K562 (cell line): ENCODE measurements around the gene SERPINB7. TPM values are rescaled to one million over a fixed set of nuclear protein-coding genes. Genes with fewer than 3 reads are reported as not detected.

Experiments used
- ATAC-seq: fragments of 200-7000 bp; cut with Tn5 transposase; 3 replicates; pipeline ENCODE4 v1.9.1; 2020; ENCODE audit warnings: moderate library complexity
- BruUV-seq: library from RNA; stranded (reverse); fragments of 400-500 nt; replicated peaks from 2 replicates; lab custom pipeline; 2021; lab: Mats Ljungman, UMichigan
- CTCF ChIA-PET: fragments of 300-600 bp; formaldehyde crosslinking; extraction: SDS; loops from one replicate; lab custom pipeline; 2021; ENCODE audit warnings: low intra/inter-chr PET ratio; lab: Yijun Ruan, JAX
- POLR2A ChIA-PET: fragments of 300-600, 350-650 bp; sonication (Branson Sonifier 250); formaldehyde crosslinking; extraction: SDS; loops from one replicate; lab custom pipeline; 2021; ENCODE audit warnings: antibody characterized with exemption, inconsistent platforms; lab: Yijun Ruan, JAX
- DNase-seq, 4 experiments: peaks; one replicate each; pipeline versions ENCODE4 v3.0.0 to v3.0.0-alpha.2; 2011 to 2018; ENCODE audit warnings: low spot score in 3 of 4, mixed read lengths in 3 of 4; ENCODE audit errors: extremely low read depth in 1 of 4
- FAIRE-seq: peaks from 2 replicates; lab custom pipeline; 2011; peaks lifted over from hg19 to GRCh38; lab: Jason Lieb, UNC
- H2AFZ ChIP-seq: 2 replicates; pipeline ENCODE4 v1.6.0; 2011; ENCODE audit warnings: low read depth, low read length, control low read depth, inconsistent platforms
- H3K27ac ChIP-seq: fragments of 200-600 bp; 3 replicates; pipeline ENCODE4 v1.8.0; 2011; ENCODE audit warnings: low read depth, mild to moderate bottlenecking, control low read depth, inconsistent platforms, low read length, moderate library complexity, mixed read lengths; ENCODE audit errors: extremely low read depth
- H3K27me3 ChIP-seq, 2 experiments: fragments of 300-600 bp in 1 of 2; 2 replicates in 1 of 2; 3 replicates in 1 of 2; pipeline versions ENCODE4 v1.6.0 to v1.8.0; 2011; ENCODE audit warnings: inconsistent platforms in 2 of 2, low read length in 2 of 2, mild to moderate bottlenecking in 1 of 2, mixed read lengths in 1 of 2, moderate library complexity in 1 of 2; ENCODE audit not compliant: control insufficient read depth in 2 of 2, insufficient read depth in 2 of 2
- H3K36me3 ChIP-seq: fragments of 300-600 bp; 3 replicates; pipeline ENCODE4 v1.8.0; 2011; ENCODE audit warnings: mild to moderate bottlenecking, low read length, inconsistent platforms; ENCODE audit not compliant: control insufficient read depth, insufficient read depth
- H3K4me1 ChIP-seq, 2 experiments: fragments of 200-600 bp in 1 of 2; replicated peaks in 1 of 2; 2 replicates in 1 of 2; 3 replicates in 1 of 2; pipeline versions ENCODE4 v1.5.1 to v1.8.0; 2011; ENCODE audit warnings: inconsistent platforms in 2 of 2, low read length in 2 of 2, mild to moderate bottlenecking in 1 of 2, mixed read lengths in 1 of 2, moderate library complexity in 1 of 2; ENCODE audit not compliant: control insufficient read depth in 2 of 2, insufficient read depth in 2 of 2
- H3K4me2 ChIP-seq: 2 replicates; pipeline ENCODE4 v1.6.1; 2011; ENCODE audit warnings: low read length, control low read depth, inconsistent platforms, mixed read lengths; ENCODE audit not compliant: insufficient read depth
- H3K4me3 ChIP-seq: fragments of 200-600 bp; sonication (generic), shearing (Covaris generic); 2 replicates; pipeline ENCODE4 v1.5.1; 2016; ENCODE audit warnings: control low read depth, inconsistent platforms
- H3K79me2 ChIP-seq: fragments of 200-600 bp; 3 replicates; pipeline ENCODE4 v1.8.0; 2011; ENCODE audit warnings: low read length, inconsistent platforms; ENCODE audit not compliant: control insufficient read depth, insufficient read depth
- H3K9ac ChIP-seq, 2 experiments: 2 replicates each; pipeline versions ENCODE4 v1.6.0 to v1.6.1; 2011; ENCODE audit warnings: low read depth in 2 of 2, low read length in 2 of 2, control low read depth in 1 of 2, inconsistent platforms in 1 of 2, mild to moderate bottlenecking in 1 of 2, mixed read lengths in 1 of 2; ENCODE audit not compliant: insufficient read depth in 1 of 2
- H3K9me1 ChIP-seq: one replicate; pipeline ENCODE4 v1.6.0; 2011; ENCODE audit warnings: inconsistent platforms, mild to moderate bottlenecking, low read length, moderate library complexity; ENCODE audit not compliant: control insufficient read depth, insufficient read depth
- H3K9me3 ChIP-seq: replicated peaks from 2 replicates; pipeline ENCODE4 v1.5.1; 2011; ENCODE audit warnings: low read depth, low read length, inconsistent platforms; ENCODE audit not compliant: control insufficient read depth, insufficient read depth
- H4K20me1 ChIP-seq: replicated peaks from 2 replicates; pipeline ENCODE4 v1.6.1; 2011; ENCODE audit warnings: low read length, inconsistent platforms, mixed read lengths; ENCODE audit not compliant: control insufficient read depth, insufficient read depth
- ZNF398 ChIP-seq: fragments of 250-450 bp; sonication (Bioruptor Pico); IDR thresholded peaks from 2 replicates; pipeline ENCODE4 v1.8.0; 2021; ENCODE audit warnings: moderate library complexity, mild to moderate bottlenecking, inconsistent platforms
- ZNF696 ChIP-seq: fragments of 250-450 bp; sonication (Bioruptor Pico); conservative IDR thresholded peaks from 2 replicates; pipeline ENCODE4 v1.4.0; 2020; ENCODE audit warnings: mild to moderate bottlenecking, moderate library complexity
- ZNF79 ChIP-seq: fragments of 250-450 bp; sonication (Bioruptor Pico); IDR thresholded peaks from 2 replicates; pipeline ENCODE4 v1.4.0; 2020; ENCODE audit warnings: low read depth, mild to moderate bottlenecking, moderate library complexity
- WGBS: fragments of 100-300 bp; shearing (Covaris generic); methylation state at CpG from one replicate; pipeline ENCODE4 v1.1.6; 2016; ENCODE audit warnings: low coverage, mixed read lengths; ENCODE audit not compliant: insufficient coverage; ENCODE audit errors: missing lambda C conversion rate; 5-methylcytosine and 5-hydroxymethylcytosine counted together
- in situ Hi-C: fragments of 300-500 bp; cut with MboI; formaldehyde crosslinking; loops from 4 replicates; pipeline ENCODE4 v1.15.0; 2018; ENCODE audit warnings: inconsistent platforms, mixed read lengths
- intact Hi-C: fragments of 100-400 bp; cut with micrococcal nuclease; formaldehyde crosslinking; loops from 2 replicates; pipeline ENCODE4 v1.14.2; 2022
- polyA plus RNA-seq, 8 experiments: library from polyadenylated mRNA; depleted of rRNA in 4 of 8; stranded (reverse) in 5 of 8; unstranded in 3 of 8; fragments of >200 nt; fragmentation: Nextera tagmentation in 2 of 8; fragmentation: Illumina TruSeq in 1 of 8; extraction: Ambion mirVana in 2 of 8; extraction: Trizol in 1 of 8; gene quantifications; 2 replicates each; pipeline versions ENCODE4 v1.2.1 to v1.2.3, GENCODE V29; 2011 to 2014; ENCODE audit warnings: inconsistent platforms in 1 of 8, missing spikeins in 1 of 8
- total RNA-seq, 7 experiments: library from RNA; depleted of rRNA in 6 of 7; stranded (reverse); fragments of >200 nt in 6 of 7; fragmentation: Illumina TruSeq in 2 of 7; extraction: Trizol in 2 of 7; gene quantifications; 2 replicates each; pipeline versions ENCODE4 v1.2.1 to v1.2.3, GENCODE V29; 2011 to 2021; ENCODE audit warnings: low replicate concordance in 1 of 7

SERPINB7 gene
- total and polyA plus RNA-seq, 9 of the 15 experiments (the other 6 are each of a cell fraction or from before 2014, with no cell fraction given) = not detected

- TF ChIP-seq ZNF696 (CRISPR knock-in tag) (no peak), ZNF79 (CRISPR knock-in tag) (no peak), ZNF398 (CRISPR knock-in tag) (no peak)
- ATAC-seq (no peak), FAIRE-seq (no peak), DNase-seq (no peak)
- Histone ChIP-seq H3K4me2 (no peak overlapping the region), H3K9me1 (no peaks in the 10 kb centered on the region), H3K4me1 (no peaks in the 10 kb centered on the region), H4K20me1 (no peaks in the 10 kb centered on the region), H3K9ac (no peak overlapping the region), H3K9me3 (no peaks in the 10 kb centered on the region), H3K4me3 (no peak overlapping the region), H2AFZ (no peak overlapping the region), H3K27me3 (no peaks in the 10 kb centered on the region), H3K27ac (no peak overlapping the region), H3K79me2 (no peaks in the 10 kb centered on the region), H3K36me3 (no peaks in the 10 kb centered on the region)
- intact Hi-C loops (no loop called here), in situ Hi-C loops (no loop called here)
- POLR2A ChIA-PET = no interaction called here
- WGBS = 0% methylated on average over 3 of the region's 3 CpGs
- CTCF ChIA-PET = no interaction called here
- BruUV-seq = no TSS peak
Measured at GRCh38 chr18:63758615-63759240, 16.5 kb upstream of the SERPINB7 start.
